Activated naive CD8-positive, alpha-beta T cell treated with anti-CD3 and anti-CD28 coated beads, Interleukin-2, amount 10 ng/mL, durations not matched to agents 7 days and 5 days (primary cell): ENCODE results near the gene C17orf113. TPM values are rescaled to one million over a fixed set of nuclear protein-coding genes. Genes with fewer than 3 reads are reported as not detected.
A peak's percentile ranks its signal among the peaks of the same experiment; 100 is the strongest.

Experiments used
- ATAC-seq: fragments of 150-1000 bp; cut with Tn5 transposase; one replicate; pipeline ENCODE4 v1.10.0; 2021; ENCODE audit warnings: low read depth, moderate library complexity
- POLR2A ChIA-PET: fragments of 350-600 bp; sonication (Branson Sonifier 250); formaldehyde crosslinking; loops from one replicate; lab custom pipeline; 2021; ENCODE audit warnings: antibody characterized with exemption; lab: Charles Lee
- DNase-seq: peaks from one replicate; pipeline ENCODE4 v3.0.0; 2021
- H3K27ac Mint-ChIP-seq: one replicate; pipeline ENCODE4 v1.8.0; 2022; ENCODE audit warnings: mild to moderate bottlenecking, mixed read lengths
- H3K27me3 Mint-ChIP-seq: one replicate; pipeline ENCODE4 v1.8.0; 2022; ENCODE audit warnings: mild to moderate bottlenecking, moderate library complexity, mixed read lengths
- H3K36me3 Mint-ChIP-seq: one replicate; pipeline ENCODE4 v1.8.0; 2021; ENCODE audit warnings: mild to moderate bottlenecking, mixed read lengths
- H3K4me1 Mint-ChIP-seq: one replicate; pipeline ENCODE4 v1.8.0; 2021; ENCODE audit warnings: mixed read lengths
- H3K4me3 Mint-ChIP-seq: one replicate; pipeline ENCODE4 v1.8.0; 2022; ENCODE audit warnings: mild to moderate bottlenecking, moderate library complexity, mixed read lengths
- H3K9me3 Mint-ChIP-seq: one replicate; pipeline ENCODE4 v1.8.0; 2021; ENCODE audit warnings: mixed read lengths
- total RNA-seq, 2 experiments: library from RNA; stranded (reverse); gene quantifications; one replicate each; pipeline ENCODE4 v1.2.3, GENCODE V29; 2021

Gene C17orf113
- total RNA-seq, 2 experiments from 2014 or later: 0.53 to 0.91 TPM

DNA sequence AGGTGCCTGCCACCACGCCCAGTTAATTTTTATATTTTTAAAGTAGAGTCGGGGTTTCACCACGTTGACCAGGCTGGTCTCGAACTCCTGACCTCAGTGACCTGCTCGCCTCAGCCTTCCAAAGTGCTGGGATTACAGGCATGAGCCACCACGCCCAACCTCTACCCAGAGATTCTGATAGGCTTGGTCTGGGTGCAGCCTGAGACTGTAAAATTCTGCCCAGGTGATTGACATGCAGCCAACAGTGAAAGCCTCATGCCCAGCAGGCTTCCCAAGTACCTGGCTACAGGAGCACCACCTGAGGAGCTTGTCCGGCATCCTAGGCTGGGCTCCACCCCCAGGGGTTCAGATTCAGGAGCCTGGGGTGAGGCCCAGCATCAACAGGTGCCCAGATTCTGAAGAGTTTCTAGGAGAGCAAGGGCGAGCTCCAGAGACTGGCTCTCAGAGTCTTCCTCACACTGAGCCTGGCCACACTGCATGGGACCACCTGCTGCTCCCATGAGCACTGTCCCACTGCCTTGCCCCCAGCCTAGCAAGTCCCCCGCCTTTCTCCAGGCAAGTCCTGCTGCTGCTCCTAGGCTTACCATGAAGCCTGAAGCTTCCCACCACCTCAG, 31.2 kb upstream of the C17orf113 start:
- ATAC-seq (no peak), DNase-seq (no peak)
- POLR2A ChIA-PET: no interaction called here
- Mint-ChIP-seq H3K4me3 (no peak overlapping the region), H3K27me3 (no peaks in the 10 kb centered on the region), H3K4me1 (no peaks in the 10 kb centered on the region), H3K36me3 (no peaks in the 10 kb centered on the region), H3K27ac (no peak overlapping the region), H3K9me3 (no peaks in the 10 kb centered on the region)

GRCh38 chr17:42079541-42079940, 29.1 kb upstream of the C17orf113 start:
- Mint-ChIP-seq H3K4me1 (no peaks in the 10 kb centered on the region), H3K9me3 (no peaks in the 10 kb centered on the region), H3K4me3 (no peak overlapping the region), H3K36me3 (no peaks in the 10 kb centered on the region), H3K27ac (no peak overlapping the region), H3K27me3 (no peaks in the 10 kb centered on the region)
- ATAC-seq (no peak), DNase-seq (no peak)
- POLR2A ChIA-PET: no interaction called here

DNA sequence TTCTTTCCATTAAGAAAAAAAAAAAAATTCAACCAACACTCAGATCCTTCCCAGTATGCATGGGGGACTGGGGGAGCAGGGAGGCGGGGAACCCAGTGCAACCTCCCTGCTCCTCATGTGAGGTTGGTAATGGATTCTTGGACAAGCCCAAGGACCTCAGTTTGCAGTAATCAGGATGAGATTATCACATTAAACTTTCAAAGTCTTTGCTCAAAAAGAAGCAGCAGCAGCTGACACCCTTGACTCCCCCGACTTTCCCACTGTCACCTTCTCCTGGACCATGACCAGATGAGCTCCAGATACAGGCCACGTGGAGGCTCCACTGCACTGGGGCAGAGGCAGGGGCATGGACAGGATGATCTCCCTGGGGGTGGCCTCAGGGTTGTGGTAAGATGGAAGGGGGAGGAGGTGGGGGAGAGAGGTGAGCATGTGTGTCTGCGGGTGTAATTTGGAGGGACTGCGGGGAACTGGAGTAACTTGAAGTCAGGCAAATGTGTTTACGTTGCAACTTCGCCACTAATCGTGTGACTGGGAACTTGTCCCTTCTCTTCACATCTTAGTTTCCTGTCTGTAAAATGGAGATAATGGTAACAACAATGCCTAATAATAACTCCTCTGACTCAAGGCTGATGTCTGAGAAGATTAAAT, 28.1 kb upstream of the C17orf113 start:
- no peak for ATAC-seq
- H3K27me3 Mint-ChIP-seq: peaks cover 2% of the 10 kb centered on the region
- H3K27ac Mint-ChIP-seq: no peak overlapping the region
- no peaks in the 10 kb centered on the region for H3K9me3 Mint-ChIP-seq
- H3K36me3 Mint-ChIP-seq: no peaks in the 10 kb centered on the region
- H3K4me1 Mint-ChIP-seq: peaks cover 6% of the 10 kb centered on the region
- DNase-seq: no peak
- POLR2A ChIA-PET: no interaction called here
- H3K4me3 Mint-ChIP-seq: no peak overlapping the region

DNA sequence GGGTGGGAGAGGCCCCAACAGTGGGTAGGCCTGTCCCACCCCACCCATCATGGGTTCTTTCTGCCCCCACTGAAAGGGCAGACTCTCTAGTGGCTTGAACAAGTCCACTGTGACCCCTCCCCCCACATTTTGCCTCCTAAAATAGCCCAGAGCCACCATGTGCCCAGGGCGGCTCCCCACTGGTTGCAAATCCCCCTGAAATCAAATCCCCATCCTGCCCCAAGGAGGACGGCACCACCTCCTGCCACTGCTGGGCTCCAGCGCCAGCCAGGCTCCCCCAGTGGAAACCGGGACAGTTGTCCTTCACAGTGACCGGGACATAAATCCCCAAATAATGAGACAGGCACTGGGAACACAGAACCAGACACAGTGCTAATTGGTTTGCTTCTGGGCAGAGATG, 27.4 kb upstream of the C17orf113 start:
- ATAC-seq (no peak), DNase-seq (no peak)
- Mint-ChIP-seq H3K9me3 (no peaks in the 10 kb centered on the region), H3K36me3 (no peaks in the 10 kb centered on the region), H3K27ac (no peak overlapping the region), H3K4me3 (no peak overlapping the region), H3K27me3 (peaks cover 7% of the 10 kb centered on the region), H3K4me1 (peaks cover 12% of the 10 kb centered on the region)
- POLR2A ChIA-PET: no interaction called here

GRCh38 chr17:42076797-42077559, 26.6 kb upstream of the C17orf113 start:
- POLR2A ChIA-PET: no interaction called here
- ATAC-seq (no peak), DNase-seq (no peak)
- Mint-ChIP-seq H3K36me3 (no peaks in the 10 kb centered on the region), H3K4me1 (peaks cover 12% of the 10 kb centered on the region), H3K9me3 (no peaks in the 10 kb centered on the region), H3K4me3 (no peak overlapping the region), H3K27ac (no peak overlapping the region), H3K27me3 (peaks cover 7% of the 10 kb centered on the region)

GRCh38 chr17:42075789-42076188, 25.4 kb upstream of the C17orf113 start:
- Mint-ChIP-seq H3K27ac (no peak overlapping the region), H3K27me3 (peaks cover 7% of the 10 kb centered on the region), H3K4me1 (peaks cover 20% of the 10 kb centered on the region), H3K4me3 (no peak overlapping the region), H3K9me3 (no peaks in the 10 kb centered on the region), H3K36me3 (no peaks in the 10 kb centered on the region)
- POLR2A ChIA-PET: interaction anchor here (0.7 kb wide), 1 partner anchor 42 kb away, joined by 6 read pairs; no protein-coding TSS in a partner anchor
- DNase-seq (no peak), ATAC-seq (no peak)

DNA sequence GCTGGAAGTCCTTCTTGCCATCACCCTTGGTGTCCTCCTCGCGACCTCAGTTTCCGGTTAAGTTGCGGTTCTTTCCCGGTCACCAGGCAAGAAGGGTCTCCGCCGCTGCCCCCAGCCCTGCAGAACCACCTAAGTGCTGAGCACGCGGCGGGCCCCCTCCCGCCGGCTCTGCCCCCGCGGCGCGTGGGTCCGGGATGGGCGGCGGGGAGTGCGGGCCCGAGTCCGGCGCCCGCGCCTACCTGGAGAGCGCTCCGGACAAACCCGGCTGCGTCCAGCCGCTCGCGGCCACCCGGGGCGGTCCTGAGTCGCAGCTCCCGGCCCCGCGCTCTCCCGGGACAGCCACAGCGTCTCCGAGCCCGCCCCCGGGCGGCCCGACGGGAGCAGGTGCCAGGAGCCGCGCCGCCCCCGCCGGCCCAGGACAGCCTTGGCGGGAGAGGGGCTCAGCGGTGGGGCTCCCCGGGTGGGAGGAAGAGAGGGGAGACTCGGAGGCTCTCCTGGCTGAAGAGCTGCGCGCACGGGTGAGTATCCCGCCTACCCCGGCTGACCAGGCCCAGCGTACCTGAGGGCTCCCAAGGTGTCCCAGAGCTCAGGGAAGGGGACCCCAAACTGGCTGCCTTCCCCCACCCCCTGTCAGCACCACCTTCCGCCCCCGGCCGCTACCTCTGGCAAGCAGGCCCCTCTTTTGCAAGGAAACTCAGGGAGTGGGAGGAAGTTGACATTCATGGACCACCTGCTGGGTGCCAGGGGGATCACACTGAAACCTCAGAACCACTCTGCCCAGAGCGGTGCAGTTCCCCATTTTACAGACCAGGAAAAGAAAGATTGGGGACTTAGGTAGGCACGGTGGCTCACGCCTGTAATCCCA, 22.2 kb upstream of the C17orf113 start:
- Mint-ChIP-seq H3K9me3 (no peaks in the 10 kb centered on the region), H3K36me3 (no peaks in the 10 kb centered on the region)
- DNase-seq: peak; percentile 58

DNA sequence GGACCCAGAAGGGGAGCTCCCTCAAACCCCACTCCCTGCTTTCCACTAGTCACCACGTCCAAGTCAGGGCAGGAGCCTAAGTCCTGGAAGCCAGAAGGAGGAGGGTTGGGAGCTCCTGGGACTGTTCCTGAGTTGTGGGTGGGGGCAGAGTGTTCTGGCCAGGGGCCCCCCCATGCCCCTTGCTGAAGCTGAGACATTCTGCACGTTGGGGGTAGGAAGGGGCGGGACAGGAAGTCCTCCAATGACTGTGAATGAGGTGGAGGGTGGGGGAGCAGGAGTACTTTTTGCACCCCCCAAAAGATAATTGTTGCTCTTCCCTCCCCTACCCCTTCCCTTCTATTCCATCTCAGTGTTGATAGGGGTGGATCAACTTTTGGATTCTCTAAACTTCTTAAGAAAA, 21.4 kb upstream of the C17orf113 start:
- H3K9me3 Mint-ChIP-seq: no peaks in the 10 kb centered on the region
- ATAC-seq: peak; percentile 35
- H3K27ac Mint-ChIP-seq: peak overlapping the region; percentile 85

More for the DNA sequence above, 22.2 kb upstream of the C17orf113 start:
- ATAC-seq: peak; percentile 16
- Mint-ChIP-seq H3K4me1 (peaks cover 20% of the 10 kb centered on the region), H3K27ac (peak overlapping the region; percentile 85), H3K4me3 (peak overlapping the region; percentile 84), H3K27me3 (peaks cover 8% of the 10 kb centered on the region)
- POLR2A ChIA-PET: interaction anchor here (0.6 to 2.5 kb wide), 3 partner anchors 20 to 55 kb away, joined by 3 to 25 read pairs (median 5); partner anchors contain the start of genes DHX58 and DNAJC7

DNA sequence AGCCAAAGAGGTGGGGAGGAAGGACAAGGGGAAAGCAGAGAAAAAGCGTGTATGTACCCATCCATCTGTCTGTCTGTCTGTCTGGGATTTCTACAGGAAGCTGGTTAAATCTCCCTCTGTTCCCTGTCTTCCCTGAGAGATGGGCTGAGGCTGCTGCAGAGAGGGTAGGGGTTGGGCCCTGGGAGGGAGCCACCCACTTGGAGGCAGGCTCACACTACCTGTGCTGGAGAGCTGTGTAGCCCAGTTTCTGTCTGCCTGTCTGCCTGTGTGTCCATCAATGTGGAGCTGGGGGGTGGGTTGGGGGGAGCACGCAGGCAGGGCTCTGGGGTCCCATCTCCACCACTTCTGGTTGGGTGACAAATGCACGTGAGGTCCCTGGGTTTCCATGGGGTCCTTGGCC, 18.6 kb upstream of the C17orf113 start:
- H3K27ac Mint-ChIP-seq: no peak overlapping the region
- POLR2A ChIA-PET: interaction anchor here (0.7 to 2.7 kb wide), 2 partner anchors 32 to 43 kb away, joined by 3 to 9 read pairs; partner anchors contain the start of gene DHX58

More for the DNA sequence above, 21.4 kb upstream of the C17orf113 start:
- DNase-seq: no peak
- POLR2A ChIA-PET: interaction anchor here (0.6 to 2.5 kb wide), 5 partner anchors 21 to 141 kb away, joined by 3 to 25 read pairs (median 3); partner anchors contain the start of genes DHX58, DNAJC7 and ODAD4
- H3K36me3 Mint-ChIP-seq: no peaks in the 10 kb centered on the region
- peak overlapping the region; percentile 84 for H3K4me3 Mint-ChIP-seq
- peaks cover 20% of the 10 kb centered on the region for H3K4me1 Mint-ChIP-seq
- H3K27me3 Mint-ChIP-seq: peaks cover 8% of the 10 kb centered on the region

GRCh38 chr17:42067371-42068091, 17.1 kb upstream of the C17orf113 start:
- no peak overlapping the region for H3K27ac Mint-ChIP-seq
- ATAC-seq: peak; percentile 23

More for the DNA sequence above, 18.6 kb upstream of the C17orf113 start:
- Mint-ChIP-seq H3K9me3 (no peaks in the 10 kb centered on the region), H3K36me3 (no peaks in the 10 kb centered on the region), H3K4me3 (no peak overlapping the region), H3K4me1 (peaks cover 32% of the 10 kb centered on the region), H3K27me3 (peaks cover 7% of the 10 kb centered on the region)
- DNase-seq (no peak), ATAC-seq (no peak)

DNA sequence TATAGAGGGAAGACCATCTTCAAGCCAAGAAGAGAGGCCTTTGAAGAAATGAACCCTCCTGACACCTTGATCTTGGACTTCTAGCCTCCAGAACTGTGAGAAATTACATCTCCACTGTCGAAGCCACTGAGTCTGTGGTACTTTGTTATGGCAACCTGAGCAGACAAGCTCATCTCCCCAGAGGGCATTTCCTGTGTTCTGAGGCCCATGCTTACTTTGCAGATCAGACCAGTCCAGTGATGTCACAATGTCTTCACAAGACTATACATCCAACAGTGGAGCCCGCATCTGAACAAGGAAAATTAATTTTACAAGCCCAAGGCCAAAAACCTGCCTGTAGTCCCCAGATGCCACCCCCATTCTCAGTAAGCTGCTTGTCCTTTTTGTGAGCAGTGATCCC, 14.8 kb upstream of the C17orf113 start:
- ATAC-seq: peak; percentile 53
- no peak for DNase-seq
- POLR2A ChIA-PET: interaction anchor here (0.7 to 2.8 kb wide), 6 partner anchors 20 to 200 kb away, joined by 3 to 12 read pairs (median 4); partner anchors contain the start of genes CNP, DHX58, KLHL11 and NKIRAS2
- peak overlapping the region; percentile 85 for H3K27ac Mint-ChIP-seq
- H3K27me3 Mint-ChIP-seq: no peaks in the 10 kb centered on the region
- no peaks in the 10 kb centered on the region for H3K9me3 Mint-ChIP-seq
- peak overlapping the region; percentile 16 for H3K4me3 Mint-ChIP-seq
- peaks cover 18% of the 10 kb centered on the region for H3K4me1 Mint-ChIP-seq
- no peaks in the 10 kb centered on the region for H3K36me3 Mint-ChIP-seq

More at GRCh38 chr17:42067371-42068091, 17.1 kb upstream of the C17orf113 start:
- no peaks in the 10 kb centered on the region for H3K36me3 Mint-ChIP-seq
- peaks cover 25% of the 10 kb centered on the region for H3K4me1 Mint-ChIP-seq
- H3K4me3 Mint-ChIP-seq: no peak overlapping the region
- H3K9me3 Mint-ChIP-seq: no peaks in the 10 kb centered on the region
- DNase-seq: peak; percentile 82
- H3K27me3 Mint-ChIP-seq: peaks cover 2% of the 10 kb centered on the region
- POLR2A ChIA-PET: interaction anchor here (0.9 to 2.7 kb wide), 4 partner anchors 29 to 54 kb away, joined by 3 to 9 read pairs (median 5); partner anchors contain the start of genes DHX58 and KAT2A

GRCh38 chr17:42062681-42063080, 12.3 kb upstream of the C17orf113 start:
- Mint-ChIP-seq H3K27me3 (no peaks in the 10 kb centered on the region), H3K9me3 (no peaks in the 10 kb centered on the region), H3K4me3 (peak overlapping the region; percentile 1), H3K36me3 (no peaks in the 10 kb centered on the region), H3K4me1 (peaks cover 23% of the 10 kb centered on the region), H3K27ac (no peak overlapping the region)
- ATAC-seq (no peak), DNase-seq (no peak)
- POLR2A ChIA-PET: interaction anchor here (0.6 kb wide), 1 partner anchor 12 kb away, joined by 4 read pairs; the partner anchor contains the start of gene C17orf113
